ENCODE measurements around the gene ACOT9.
A peak's percentile ranks its signal among the peaks of the same experiment; 100 is the strongest.
"Not testable (repeated sequence)": the region's sequence is repeated elsewhere in the genome, so short reads cannot be mapped to it uniquely, and the experiment has no call there.

The ACOT9 gene

DNA sequence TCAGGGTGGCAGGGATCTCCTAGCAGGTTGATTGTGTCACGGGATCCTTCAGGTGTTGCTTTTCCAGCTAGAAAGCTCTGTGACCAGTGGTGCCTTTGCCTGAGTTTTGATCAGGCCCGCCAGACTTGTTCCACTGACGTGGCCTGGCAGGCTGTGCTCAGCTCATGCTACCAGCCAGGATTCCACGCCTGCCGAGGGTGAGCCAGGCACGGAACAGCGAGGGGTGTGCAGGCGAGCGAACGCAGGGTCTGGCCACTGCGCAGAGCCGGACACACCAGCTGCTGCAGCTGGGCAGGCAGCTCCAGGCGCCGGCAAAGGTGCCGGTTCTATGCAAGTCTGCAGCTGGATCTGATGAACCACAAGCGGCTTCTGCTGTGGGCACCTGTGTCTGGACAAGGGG is 22.8 kb upstream of the ACOT9 start:
- no peak for DNase-seq (ENCODE audit: low read depth in 2 of 2)

GRCh38 chrX:23765449-23765848 is 22.4 kb upstream of the ACOT9 start:
- DNase-seq (ENCODE audit: low read depth in 2 of 2), result no peak

DNA sequence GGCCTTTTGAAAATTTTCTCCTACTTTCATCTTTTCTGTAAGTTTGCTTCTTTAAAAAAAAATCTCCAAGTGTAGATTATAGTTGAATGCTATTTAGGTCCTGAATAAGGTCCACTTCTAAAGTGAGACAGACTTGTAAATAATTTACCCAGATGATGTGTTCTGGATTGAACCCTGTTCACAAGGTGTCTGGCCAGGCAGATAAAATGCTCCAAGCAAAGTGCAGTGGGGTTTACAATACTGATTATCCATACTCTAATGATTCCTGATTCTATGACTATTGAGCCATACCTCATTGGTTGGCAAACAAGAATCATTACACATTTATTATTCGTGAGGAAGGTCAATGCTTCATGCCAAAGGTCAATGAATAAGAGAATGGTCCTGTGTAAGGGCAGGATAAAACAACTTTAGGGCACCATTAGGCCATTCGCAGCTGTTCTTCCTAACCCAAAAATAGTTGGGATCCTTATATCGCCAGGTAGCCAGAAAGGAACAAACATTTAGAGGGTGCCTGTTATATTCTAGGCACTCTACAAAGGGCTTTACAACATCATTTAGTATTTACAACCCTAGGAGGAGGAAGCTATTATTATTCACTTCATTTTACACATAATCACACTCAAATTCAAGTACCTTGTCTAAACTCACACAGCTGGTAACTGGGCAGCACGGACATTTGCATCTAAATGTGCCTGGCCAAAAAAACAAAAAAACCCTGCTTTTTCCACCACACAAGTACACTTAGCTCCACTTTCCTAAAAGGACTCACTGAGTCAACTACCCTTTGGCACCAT is 21.3 kb upstream of the ACOT9 start:
- DNase-seq (ENCODE audit: low read depth in 2 of 2), result no peak

- no peak for DNase-seq (ENCODE audit: low read depth in 2 of 2)
These were observed 16.7 kb upstream of the ACOT9 start for GRCh38 chrX:23759821-23760220.

DNA sequence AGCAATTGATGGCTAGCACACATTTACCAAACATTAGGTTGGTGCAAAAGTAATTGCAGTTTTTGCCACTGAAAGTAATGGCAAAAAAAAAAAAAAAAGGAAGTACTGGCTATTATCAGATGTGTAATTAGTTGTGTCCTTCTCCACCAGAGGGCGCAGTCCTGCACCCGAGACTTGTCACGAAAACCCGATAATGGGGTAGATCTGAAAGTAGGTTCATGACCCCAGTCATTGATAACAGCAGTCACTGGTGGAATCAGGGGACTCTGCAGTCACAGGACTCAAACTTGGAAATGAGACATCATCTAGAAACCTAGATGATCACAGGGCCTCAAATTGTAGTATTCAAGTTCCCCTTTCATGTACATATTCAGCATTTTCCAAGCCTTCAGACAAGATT is 13.1 kb upstream of the ACOT9 start:
- DNase-seq (ENCODE audit: low read depth in 2 of 2), result peak; percentile 12 to 53

DNA sequence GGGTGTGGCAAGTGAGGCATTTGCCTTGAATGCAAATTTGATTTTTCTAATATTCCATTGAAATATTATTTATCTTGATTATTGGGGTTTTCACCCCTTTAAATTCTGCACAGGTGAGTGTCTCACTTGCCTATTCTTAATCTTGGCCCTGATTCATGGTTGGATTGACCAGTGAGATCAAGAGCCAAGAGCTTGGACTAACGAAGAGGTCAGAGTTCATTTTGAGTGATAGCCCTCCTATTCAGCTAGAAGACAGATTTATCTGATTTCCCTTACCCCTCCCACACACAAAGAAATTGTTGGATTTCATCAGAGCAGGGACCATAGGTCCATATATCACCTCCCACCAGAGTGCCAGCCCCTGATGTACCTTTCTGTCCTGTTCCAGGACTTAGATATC is 11.6 kb upstream of the ACOT9 start:
- no peak for DNase-seq (ENCODE audit: low read depth in 2 of 2)

DNA sequence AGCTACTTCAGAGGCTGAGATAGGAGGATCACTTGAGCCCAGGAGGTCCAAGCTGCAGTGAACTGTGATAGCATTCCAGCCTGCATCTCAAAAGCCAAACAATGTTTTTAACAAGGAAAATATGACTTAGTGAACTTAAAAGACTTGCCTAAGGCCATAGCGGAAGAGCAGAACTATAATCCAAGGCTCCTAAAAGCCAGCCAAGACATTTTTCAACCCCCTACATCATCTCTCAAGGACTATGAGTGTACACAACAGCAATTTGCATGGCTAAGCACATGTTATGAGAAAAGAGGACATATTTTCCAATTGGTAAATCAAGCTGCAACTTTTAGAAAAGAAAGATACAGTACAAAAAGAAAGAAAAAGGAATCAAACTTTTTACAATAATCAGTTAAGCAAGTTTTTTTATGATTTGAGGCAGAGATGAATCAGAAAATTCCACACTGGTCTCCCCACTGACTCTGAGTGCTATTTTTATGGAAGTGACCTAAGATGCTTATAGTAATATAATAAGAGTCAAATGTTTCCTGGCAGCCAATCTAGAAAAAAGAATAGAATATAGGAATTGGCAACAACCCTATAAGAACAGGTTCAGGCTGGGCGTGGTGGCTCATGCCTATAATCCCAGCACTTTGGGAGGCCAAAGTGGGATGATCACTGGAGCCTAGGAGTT is 9.8 kb upstream of the ACOT9 start:
- DNase-seq (ENCODE audit: low read depth in 2 of 2), result no peak

DNA sequence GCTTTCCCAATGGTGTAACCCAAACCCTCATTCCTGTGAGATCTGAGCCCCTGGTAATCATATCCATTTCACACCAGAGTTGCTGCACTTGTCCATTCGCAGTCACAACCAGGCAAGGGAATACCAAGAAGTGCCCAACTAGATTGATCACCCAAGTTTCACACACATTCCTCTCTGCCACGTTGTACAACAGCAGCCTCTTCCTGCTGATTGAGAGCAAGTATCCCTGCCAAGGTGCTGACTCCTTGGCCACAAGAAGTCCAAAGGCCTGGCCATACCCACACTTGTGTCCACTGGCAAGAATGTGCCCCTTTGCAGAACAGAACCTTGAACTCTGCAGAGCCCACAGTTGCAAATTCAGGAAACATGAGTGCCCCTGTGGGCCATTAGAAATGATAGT is 6.5 kb upstream of the ACOT9 start:
- DNase-seq (ENCODE audit: low read depth in 2 of 2), result no peak

DNA sequence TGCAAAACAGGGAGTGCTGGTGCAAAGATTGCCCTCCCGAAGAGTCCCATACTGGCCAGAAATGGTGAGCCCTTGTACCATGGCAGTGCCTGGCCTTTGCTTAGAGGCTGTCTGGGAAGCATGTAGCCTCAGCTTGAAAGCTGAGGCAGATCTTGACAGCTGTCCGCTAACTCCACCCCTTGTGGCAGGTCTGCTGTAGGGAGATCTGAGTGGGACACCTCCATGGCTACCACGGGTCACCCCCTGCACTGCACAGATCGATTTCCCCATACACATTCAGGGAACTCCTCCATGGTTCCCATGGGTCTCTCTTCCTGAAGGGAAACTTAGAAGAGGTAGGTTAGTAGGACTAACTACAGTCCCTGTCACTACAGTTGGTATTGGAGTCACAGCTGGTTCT is 6.1 kb upstream of the ACOT9 start:
- DNase-seq (ENCODE audit: low read depth in 2 of 2), result no peak

- no peak for DNase-seq (ENCODE audit: low read depth in 2 of 2)
These were observed 2.7 kb upstream of the ACOT9 start for GRCh38 chrX:23745786-23746185.

DNA sequence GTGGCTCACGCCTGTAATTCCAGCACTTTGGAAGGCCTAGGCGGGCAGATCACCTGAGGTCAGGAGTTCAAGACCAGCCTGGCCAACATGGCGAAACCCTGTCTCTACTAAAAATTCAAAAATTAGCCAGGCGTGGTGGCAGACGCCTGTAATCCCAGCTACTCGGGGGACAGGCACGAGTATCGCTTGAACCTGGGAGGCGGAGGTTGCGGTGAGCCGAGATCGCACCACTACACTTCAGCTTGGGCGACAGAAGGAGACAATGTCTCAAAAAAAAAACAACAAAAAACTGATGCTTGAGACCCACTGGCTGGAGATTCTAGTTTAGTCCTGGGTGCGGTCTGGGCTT is 521 bp upstream of the ACOT9 start:
- not testable (repeated sequence) for DNase-seq (ENCODE audit: low read depth in 2 of 2)

- no peak for DNase-seq (ENCODE audit: low read depth in 2 of 2)
These were observed 841 bp downstream of the ACOT9 start for GRCh38 chrX:23742174-23742696.

DNA sequence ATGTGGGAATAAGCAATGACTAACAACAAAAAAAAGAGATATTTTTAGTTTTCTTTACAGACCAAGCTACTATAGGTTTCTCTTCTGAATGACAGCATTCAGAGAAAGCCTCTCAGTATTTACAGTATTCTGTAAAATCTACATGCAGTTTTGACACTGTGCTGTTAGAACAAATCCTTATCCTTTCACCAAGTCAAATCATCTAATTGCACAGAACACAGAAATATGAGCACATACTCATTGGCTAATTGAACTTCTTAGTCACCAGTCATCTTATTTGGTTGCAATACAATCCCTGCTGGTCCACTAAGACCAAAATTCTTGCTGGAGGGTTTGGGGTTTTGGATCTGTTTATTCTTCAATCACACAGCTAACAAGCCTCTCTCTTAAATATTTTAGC is 5.7 kb downstream of the ACOT9 start:
- no peak for DNase-seq (ENCODE audit: low read depth in 2 of 2)

GRCh38 chrX:23736030-23736429 is 7.0 kb downstream of the ACOT9 start:
- no peak for DNase-seq (ENCODE audit: low read depth in 2 of 2)

- no peak for DNase-seq (ENCODE audit: low read depth in 2 of 2)
These were observed 10.4 kb downstream of the ACOT9 start for GRCh38 chrX:23732704-23733103.

GRCh38 chrX:23731951-23732350 is 11.1 kb downstream of the ACOT9 start:
- DNase-seq (ENCODE audit: low read depth in 2 of 2), result no peak

GRCh38 chrX:23729214-23729613 is 13.9 kb downstream of the ACOT9 start:
- DNase-seq (ENCODE audit: low read depth in 2 of 2), result no peak

GRCh38 chrX:23727206-23727605 is 15.9 kb downstream of the ACOT9 start:
- DNase-seq (ENCODE audit: low read depth in 2 of 2), result no peak

GRCh38 chrX:23726191-23726590 is 16.9 kb downstream of the ACOT9 start:
- DNase-seq (ENCODE audit: low read depth in 2 of 2), result no peak

DNA sequence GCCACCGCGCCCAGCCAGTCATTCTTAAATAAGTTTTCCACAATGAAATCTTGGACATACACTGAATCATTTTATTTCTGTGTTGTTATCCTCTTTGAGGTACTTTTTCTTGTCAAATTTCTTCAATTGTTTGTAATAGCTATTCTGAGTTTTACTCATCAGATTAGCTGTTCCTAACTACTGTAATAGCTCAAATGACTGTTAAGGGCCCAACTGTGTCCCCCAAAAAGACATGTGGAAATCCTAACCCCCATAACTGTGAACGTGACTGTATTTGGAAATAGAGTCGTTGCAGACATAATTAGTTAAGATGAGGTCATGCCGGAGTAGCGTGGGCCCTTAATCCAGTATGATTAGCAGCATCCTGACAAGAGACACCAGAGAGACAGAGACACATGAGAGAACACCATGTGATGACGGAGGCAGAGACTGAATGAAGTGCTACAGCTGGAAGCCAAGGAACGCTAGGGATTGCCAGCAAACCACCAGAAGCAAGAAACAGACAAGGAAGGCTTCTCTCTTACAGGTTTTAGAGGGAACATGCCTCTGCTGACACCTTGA is 22.9 kb downstream of the ACOT9 start:
- DNase-seq (ENCODE audit: low read depth in 2 of 2), result no peak

GRCh38 chrX:23705235-23705634 is 37.8 kb downstream of the ACOT9 start:
- DNase-seq (ENCODE audit: low read depth in 2 of 2), result no peak

- DNase-seq (ENCODE audit: low read depth in 2 of 2), result no peak
These were observed 38.3 kb downstream of the ACOT9 start for GRCh38 chrX:23704673-23705206.

All from stimulated activated CD4-positive, alpha-beta T cell treated with anti-CD3 and anti-CD28 coated beads, Interleukin-1b, Interleukin-23, amount 100 ng/mL, for 4 hours (primary cell).